Mesendoderm (in vitro differentiated cells): ENCODE measurements around the gene CEP97.

Experiments
- DNase-seq: peaks from one replicate; pipeline ENCODE4 v3.0.0; 2013
- H2AK5ac ChIP-seq: 2 replicates; pipeline ENCODE4 v1.6.1; 2013; ENCODE audit warnings: low read length, inconsistent platforms
- H2BK120ac ChIP-seq: 2 replicates; pipeline ENCODE4 v1.6.1; 2013; ENCODE audit warnings: low read depth, mild to moderate bottlenecking, low read length, moderate library complexity, mixed read lengths
- H2BK15ac ChIP-seq: replicated peaks from 2 replicates; pipeline ENCODE4 v1.6.1; 2013; ENCODE audit warnings: low read depth, mild to moderate bottlenecking, moderate library complexity
- H2BK5ac ChIP-seq: 2 replicates; pipeline ENCODE4 v1.6.1; 2013; ENCODE audit warnings: low read length, inconsistent platforms
- H3K18ac ChIP-seq: 2 replicates; pipeline ENCODE4 v1.6.1; 2013; ENCODE audit warnings: mild to moderate bottlenecking, low read length, mixed read lengths
- H3K23ac ChIP-seq: one replicate; pipeline ENCODE4 v1.6.1; 2013; ENCODE audit warnings: low read length
- H3K27ac ChIP-seq: 2 replicates; pipeline ENCODE4 v1.5.1; 2013; ENCODE audit warnings: low read depth, mild to moderate bottlenecking, inconsistent platforms, low read length, moderate library complexity
- H3K27me3 ChIP-seq: 2 replicates; pipeline ENCODE4 v1.6.1; 2013; ENCODE audit warnings: low read length, control low read depth, mild to moderate bottlenecking, inconsistent platforms; ENCODE audit not compliant: insufficient read depth, poor library complexity
- H3K36me3 ChIP-seq: 2 replicates; pipeline ENCODE4 v1.6.1; 2013; ENCODE audit warnings: low read length, inconsistent platforms; ENCODE audit not compliant: control insufficient read depth, insufficient read depth
- H3K4ac ChIP-seq: one replicate; pipeline ENCODE4 v1.6.1; 2013; ENCODE audit warnings: low read depth, mild to moderate bottlenecking, low read length, moderate library complexity
- H3K4me1 ChIP-seq: 2 replicates; pipeline ENCODE4 v1.6.1; 2013; ENCODE audit warnings: low read depth, low read length, inconsistent platforms; ENCODE audit not compliant: control insufficient read depth
- H3K4me2 ChIP-seq: 2 replicates; pipeline ENCODE4 v1.6.1; 2013; ENCODE audit warnings: low read length
- H3K4me3 ChIP-seq: 2 replicates; pipeline ENCODE4 v1.5.1; 2013; ENCODE audit warnings: mild to moderate bottlenecking, low read length
- H3K56ac ChIP-seq: one replicate; pipeline ENCODE4 v1.6.1; 2013; ENCODE audit warnings: low read length
- H3K79me1 ChIP-seq: 2 replicates; pipeline ENCODE4 v1.6.1; 2013; ENCODE audit warnings: low read length, inconsistent platforms
- H3K79me2 ChIP-seq: 2 replicates; pipeline ENCODE4 v1.6.1; 2013; ENCODE audit warnings: mild to moderate bottlenecking, low read length; ENCODE audit not compliant: control insufficient read depth, insufficient read depth
- H3K9ac ChIP-seq: 2 replicates; pipeline ENCODE4 v1.6.1; 2013; ENCODE audit warnings: low read length, inconsistent platforms
- H4K5ac ChIP-seq: one replicate; pipeline ENCODE4 v1.6.1; 2013; ENCODE audit warnings: low read length
- H4K8ac ChIP-seq: one replicate; pipeline ENCODE4 v1.6.1; 2013; ENCODE audit warnings: low read depth, mild to moderate bottlenecking, control low read depth, low read length, moderate library complexity
- WGBS: extraction: QIAGEN DNeasy Blood & Tissue Kit; methylation state at CpG from one replicate; pipeline ENCODE4 v1.1.7; 2013; ENCODE audit warnings: low lambda C conversion rate, missing lambda C conversion rate; ENCODE audit not compliant: insufficient coverage; ENCODE audit errors: extremely low coverage; 5-methylcytosine and 5-hydroxymethylcytosine counted together

Gene CEP97

DNA sequence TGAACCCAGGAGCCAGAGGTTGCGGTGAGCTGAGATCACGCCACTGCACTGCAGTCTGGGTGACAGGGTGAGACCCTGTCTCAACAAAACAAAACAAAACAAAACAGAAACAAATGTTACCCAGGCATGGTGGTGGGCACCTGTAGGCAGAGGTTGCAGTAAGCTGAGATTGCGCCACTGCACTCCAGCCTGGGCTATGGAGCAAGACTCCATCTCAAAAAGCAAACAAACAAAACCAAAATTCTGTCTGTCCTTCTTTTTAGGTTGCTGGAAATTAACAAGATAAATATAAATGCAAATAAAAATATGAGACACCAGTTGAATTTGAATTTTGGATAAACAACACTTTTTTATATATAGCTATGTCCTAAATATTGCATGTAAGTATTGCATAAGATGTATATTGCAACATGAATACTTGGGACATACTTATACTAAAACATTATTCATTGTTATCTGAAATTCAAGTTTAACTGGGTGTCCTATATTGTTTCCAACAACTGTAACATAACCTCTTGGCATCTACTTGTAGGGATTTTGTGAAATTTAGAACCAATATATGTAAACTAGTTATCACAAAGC, 4.7 kb upstream of the CEP97 start:
- Histone ChIP-seq H2BK120ac (no peak overlapping the region), H3K23ac (no peak overlapping the region), H3K27me3 (no peaks in the 10 kb centered on the region), H4K8ac (no peak overlapping the region), H3K9ac (no peak overlapping the region), H3K4me1 (no peaks in the 10 kb centered on the region), H4K5ac (no peak overlapping the region), H3K4ac (no peak overlapping the region), H3K27ac (no peak overlapping the region), H2AK5ac (no peak overlapping the region), H2BK5ac (no peak overlapping the region), H3K79me2 (no peaks in the 10 kb centered on the region), H3K4me3 (no peak overlapping the region), H3K18ac (no peak overlapping the region), H3K79me1 (no peaks in the 10 kb centered on the region), H3K56ac (no peak overlapping the region), H2BK15ac (no peak overlapping the region), H3K4me2 (no peak overlapping the region), H3K36me3 (no peaks in the 10 kb centered on the region)
- DNase-seq = no peak
- no CpG with 5 or more reads among the region's 3 CpGs for WGBS

DNA sequence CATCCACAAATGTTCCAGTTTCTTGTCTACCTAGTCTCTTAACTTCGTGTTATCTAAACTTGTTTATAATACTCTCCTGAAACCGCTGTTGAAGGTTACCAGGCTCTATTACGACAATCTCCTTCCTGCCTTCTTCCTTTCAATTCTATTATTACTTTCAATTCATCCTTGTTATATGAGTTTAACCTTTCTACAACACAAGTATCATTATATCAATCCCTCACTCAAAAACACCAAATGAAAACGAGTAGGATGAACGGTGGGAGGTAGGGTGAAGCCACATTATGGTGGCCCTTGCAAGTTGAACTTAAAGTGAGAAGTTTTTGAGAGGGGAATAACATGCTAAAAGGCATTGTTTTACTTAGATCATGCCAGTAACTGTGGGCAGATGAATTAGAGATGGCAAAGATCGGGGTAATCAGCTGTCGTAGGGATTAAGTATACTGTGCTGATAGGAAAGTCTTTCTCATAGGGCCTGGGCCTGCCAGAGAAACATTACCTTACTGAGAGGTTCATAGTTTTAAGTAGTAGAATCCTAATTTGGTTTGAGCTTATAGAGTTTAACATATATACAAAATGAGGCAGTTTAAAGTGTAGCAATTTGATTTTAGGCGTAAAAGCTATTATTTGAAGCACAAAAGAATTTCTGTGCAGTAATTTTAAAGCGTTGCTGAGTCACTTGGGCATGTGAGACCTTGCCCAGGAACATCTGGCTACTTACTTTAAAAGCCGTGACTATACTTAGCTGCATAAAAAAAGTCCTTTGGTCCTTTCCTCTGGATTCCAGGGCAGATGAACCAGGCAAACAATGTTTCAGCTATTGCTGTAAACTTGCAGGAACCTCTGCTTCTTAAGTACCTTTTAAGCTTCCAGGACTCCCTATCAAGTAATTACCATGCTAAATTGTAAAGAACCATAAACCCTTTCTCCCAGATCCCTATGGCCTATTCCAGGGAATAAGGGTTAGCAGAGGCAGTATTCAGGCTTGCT, 3.3 kb upstream of the CEP97 start:
- Histone ChIP-seq H3K4me3 (no peak overlapping the region), H3K23ac (no peak overlapping the region), H3K27me3 (no peaks in the 10 kb centered on the region), H2AK5ac (no peak overlapping the region), H2BK5ac (no peak overlapping the region), H3K4me1 (no peaks in the 10 kb centered on the region), H3K36me3 (no peaks in the 10 kb centered on the region), H3K79me2 (peaks cover 1% of the 10 kb centered on the region), H4K8ac (no peak overlapping the region), H3K56ac (no peak overlapping the region), H3K9ac (no peak overlapping the region), H3K79me1 (no peaks in the 10 kb centered on the region), H3K27ac (no peak overlapping the region), H3K18ac (no peak overlapping the region), H3K4ac (no peak overlapping the region), H3K4me2 (no peak overlapping the region), H2BK120ac (no peak overlapping the region), H2BK15ac (no peak overlapping the region), H4K5ac (no peak overlapping the region)
- DNase-seq = no peak
- WGBS = no CpG with 5 or more reads among the region's 10 CpGs

DNA sequence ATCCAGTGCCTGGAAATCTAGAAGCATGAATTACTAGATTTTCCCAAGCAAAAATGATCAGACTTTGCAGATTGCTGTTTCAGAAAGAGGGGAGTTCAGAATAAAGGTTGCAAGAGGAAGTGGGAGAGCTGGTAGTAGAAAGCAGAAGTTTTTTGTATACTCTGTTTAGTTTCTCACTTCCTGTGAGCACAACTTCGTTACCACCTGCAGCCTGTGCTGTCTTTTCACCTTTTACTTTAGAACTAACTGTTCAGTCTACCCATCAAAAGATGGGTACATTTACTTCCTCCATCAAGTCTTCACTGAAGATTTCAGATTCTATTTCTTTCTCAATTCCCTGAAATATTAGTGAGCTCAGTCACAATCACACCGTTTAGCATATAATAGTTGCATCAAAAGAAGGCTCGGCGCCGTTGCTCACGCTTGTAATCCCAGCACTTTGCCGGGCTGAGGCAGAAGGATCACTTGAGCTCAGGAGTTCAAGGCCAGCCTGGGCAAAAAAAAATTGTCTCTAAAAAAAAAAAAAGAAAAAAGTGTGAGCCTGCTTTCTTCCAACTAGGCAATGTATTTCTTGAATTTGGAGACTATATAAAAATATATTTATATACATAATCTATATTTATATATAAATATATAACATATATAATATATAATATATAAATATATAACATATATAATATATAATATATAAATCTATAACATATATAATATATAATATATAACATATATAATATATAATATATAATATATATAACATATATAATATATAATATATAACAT, 1.8 kb upstream of the CEP97 start:
- H4K5ac ChIP-seq = no peak overlapping the region
- H3K79me2 ChIP-seq = peaks cover 1% of the 10 kb centered on the region
- no peak overlapping the region for H3K9ac ChIP-seq
- H3K23ac ChIP-seq = no peak overlapping the region
- H3K27me3 ChIP-seq = no peaks in the 10 kb centered on the region
- H3K4me1 ChIP-seq = no peaks in the 10 kb centered on the region
- WGBS = no CpG with 5 or more reads among the region's 7 CpGs
- no peak overlapping the region for H3K56ac ChIP-seq
- H2BK120ac ChIP-seq = no peak overlapping the region
- no peak overlapping the region for H3K4me3 ChIP-seq
- H2BK5ac ChIP-seq = no peak overlapping the region
- no peak overlapping the region for H2BK15ac ChIP-seq
- DNase-seq = no peak
- H3K79me1 ChIP-seq = no peaks in the 10 kb centered on the region
- H4K8ac ChIP-seq = no peak overlapping the region
- H3K36me3 ChIP-seq = no peaks in the 10 kb centered on the region
- no peak overlapping the region for H3K4ac ChIP-seq
- H2AK5ac ChIP-seq = no peak overlapping the region
- H3K18ac ChIP-seq = no peak overlapping the region
- no peak overlapping the region for H3K27ac ChIP-seq
- no peak overlapping the region for H3K4me2 ChIP-seq

DNA sequence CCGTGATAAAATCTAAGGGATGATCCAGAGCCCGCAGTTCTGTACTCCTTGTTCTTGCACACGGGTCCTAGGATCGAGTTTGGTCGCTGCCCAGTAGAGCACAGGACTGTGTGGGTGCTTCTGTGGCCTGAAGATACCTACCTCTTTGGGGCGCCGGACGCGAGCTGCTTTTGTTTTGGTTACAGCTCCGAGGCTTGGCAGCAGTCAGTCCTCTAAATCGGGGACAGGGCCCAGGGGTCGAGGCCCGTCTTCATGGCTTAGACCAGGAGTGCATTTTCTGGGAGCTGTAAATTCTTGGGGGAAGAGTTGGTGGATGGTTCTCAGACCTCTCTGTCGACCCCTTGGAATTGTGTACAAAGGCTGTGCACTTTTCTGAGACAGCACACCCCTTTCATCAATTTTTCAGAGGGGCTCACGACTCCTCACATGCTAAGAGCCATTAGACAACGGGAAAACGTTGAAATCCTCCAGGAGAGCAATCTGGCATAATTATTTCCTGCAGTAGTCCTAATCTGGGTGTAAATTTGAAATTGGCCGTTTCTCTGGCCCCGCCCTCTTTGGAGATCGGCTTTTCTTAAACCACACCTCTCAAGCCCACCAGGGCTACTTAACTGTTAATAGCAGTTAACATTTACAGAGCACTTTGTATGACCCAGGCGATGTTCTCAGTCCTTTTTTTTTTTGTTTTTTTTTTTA, 928 bp downstream of the CEP97 start:
- no CpG with 5 or more reads among the region's 21 CpGs for WGBS
- H3K23ac ChIP-seq = no peak overlapping the region
- H3K56ac ChIP-seq = peak overlapping the region; percentile 91
- H3K18ac ChIP-seq = peak overlapping the region; percentile 16
- H4K5ac ChIP-seq = no peak overlapping the region
- no peak overlapping the region for H2AK5ac ChIP-seq
- H4K8ac ChIP-seq = no peak overlapping the region
- peaks cover 1% of the 10 kb centered on the region for H3K79me2 ChIP-seq
- H3K27ac ChIP-seq = no peak overlapping the region
- no peak overlapping the region for H2BK120ac ChIP-seq
- no peaks in the 10 kb centered on the region for H3K4me1 ChIP-seq
- H3K9ac ChIP-seq = peak overlapping the region; percentile 89
- H3K4ac ChIP-seq = peak overlapping the region; percentile 36
- peak overlapping the region; percentile 83 for H3K4me2 ChIP-seq
- H2BK5ac ChIP-seq = no peak overlapping the region
- H3K79me1 ChIP-seq = no peaks in the 10 kb centered on the region
- H2BK15ac ChIP-seq = no peak overlapping the region
- peak; percentile 44 for DNase-seq
- no peaks in the 10 kb centered on the region for H3K36me3 ChIP-seq
- H3K27me3 ChIP-seq = no peaks in the 10 kb centered on the region
- peak overlapping the region; percentile 100 for H3K4me3 ChIP-seq

DNA sequence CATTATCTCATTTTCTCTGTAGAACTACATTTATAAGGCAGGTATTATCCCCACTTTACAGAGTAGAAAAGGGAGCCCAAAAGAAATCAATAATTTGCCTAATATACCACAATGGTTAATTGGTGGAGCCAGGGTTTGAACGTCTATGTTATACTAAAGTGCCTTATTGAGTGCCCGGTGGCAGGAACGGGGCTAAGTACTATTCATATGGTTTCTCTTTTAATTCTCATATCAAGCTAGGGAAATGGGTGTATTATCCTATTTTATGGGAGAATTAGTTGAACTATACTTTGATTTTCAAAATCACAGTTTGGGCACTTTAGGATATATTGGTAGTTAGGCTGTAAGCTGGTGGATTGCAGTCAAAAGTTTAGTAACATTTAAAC, 1.5 kb downstream of the CEP97 start:
- Histone ChIP-seq H3K4me1 (no peaks in the 10 kb centered on the region), H3K18ac (no peak overlapping the region), H2BK120ac (no peak overlapping the region), H4K5ac (no peak overlapping the region), H3K27me3 (no peaks in the 10 kb centered on the region), H2BK5ac (no peak overlapping the region), H4K8ac (no peak overlapping the region), H3K56ac (no peak overlapping the region), H3K4me3 (no peak overlapping the region), H3K79me2 (peaks cover 1% of the 10 kb centered on the region), H2AK5ac (no peak overlapping the region), H3K79me1 (no peaks in the 10 kb centered on the region), H3K27ac (no peak overlapping the region), H3K4ac (no peak overlapping the region), H3K4me2 (no peak overlapping the region), H3K23ac (no peak overlapping the region), H2BK15ac (no peak overlapping the region), H3K36me3 (no peaks in the 10 kb centered on the region), H3K9ac (no peak overlapping the region)
- DNase-seq = no peak
- WGBS = no CpG with 5 or more reads among the region's 3 CpGs
